Mucosa of descending colon (tissue), 3 donors: Measurements from ENCODE around the gene FBXW2. TPM values are rescaled to one million over a fixed set of nuclear protein-coding genes. Genes with fewer than 3 reads are reported as not detected.

Experiments used
- ATAC-seq: fragments of 200-7000 bp; cut with Tn5 transposase; one replicate; pipeline ENCODE4 v1.9.1; 2020; ENCODE audit warnings: mild to moderate bottlenecking, moderate library complexity
- DNase-seq, 3 donors: peaks; one replicate each; pipeline ENCODE4 v3.0.0-alpha.2; 2020
- H3K36me3 ChIP-seq: fragments of 200-600 bp; one replicate; pipeline ENCODE4 v1.8.0; 2021; ENCODE audit warnings: low read depth, mild to moderate bottlenecking
- H3K4me1 ChIP-seq: fragments of 200-600 bp; one replicate; pipeline ENCODE4 v1.8.0; 2021; ENCODE audit warnings: low read depth, mild to moderate bottlenecking
- H3K4me3 ChIP-seq: fragments of 200-600 bp; one replicate; pipeline ENCODE4 v1.8.0; 2021; ENCODE audit warnings: mild to moderate bottlenecking
- H3K9me3 ChIP-seq: fragments of 200-600 bp; one replicate; pipeline ENCODE4 v1.8.0; 2021; ENCODE audit warnings: mild to moderate bottlenecking
- CTCF ChIP-seq: fragments of 200-600 bp; IDR thresholded peaks from one replicate; pipeline ENCODE4 v1.8.0; 2022; ENCODE audit warnings: antibody characterized with exemption, mild to moderate bottlenecking
- intact Hi-C, 2 donors: fragments of 100-400 bp; cut with DNase I in 1 of 2; cut with micrococcal nuclease in 1 of 2; formaldehyde crosslinking; loops; one replicate each; pipeline versions ENCODE4 v1.11.0 to v1.11.1; 2022; cut with DNase I, micrococcal nuclease
- total RNA-seq, 3 donors: library from RNA; stranded (reverse); fragmentation: NEBNext Ultra II Directional in 2 of 3; extraction: Animal tissue kit (Norgen Biotek cat#: 25700) in 2 of 3; gene quantifications; one replicate each; pipeline versions ENCODE4 v1.2.1 to v1.2.4, GENCODE V29; 2021 to 2023
- donor health status: DM: no; HTN: no; CAD: no; lungs with moderate emphysema.
- donor health status: DM: no; HTN: no; CAD: no.
- donor health status: DM: no; HTN: yes; CAD: no.

FBXW2 gene
- total RNA-seq, 3 donors from 2014 or later, result 62.1 to 67.5 (median 65.0) TPM

DNA sequence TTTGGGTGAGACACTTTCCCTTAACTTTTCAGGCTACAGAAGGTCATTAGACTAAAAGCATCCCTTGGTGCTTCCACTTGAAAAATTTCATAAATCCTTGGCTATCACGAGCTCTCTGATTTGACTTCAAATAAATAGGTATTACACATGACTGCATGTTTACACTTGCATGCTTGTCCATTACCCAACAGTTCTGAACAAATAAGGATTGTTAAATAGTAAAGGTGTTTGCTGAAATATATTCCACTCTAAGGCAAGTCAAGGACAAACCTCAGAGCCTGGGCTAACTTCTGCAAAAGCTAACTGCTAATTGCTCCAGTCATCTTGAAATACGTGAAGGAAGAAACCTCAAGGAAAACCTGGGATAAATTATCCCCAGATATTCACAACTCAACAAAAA lies 14.5 kb downstream of the FBXW2 start:
- Histone ChIP-seq H3K9me3 (no peaks in the 10 kb centered on the region), H3K4me3 (no peak overlapping the region), H3K36me3 (no peaks in the 10 kb centered on the region), H3K4me1 (no peaks in the 10 kb centered on the region)
- DNase-seq (no peak), ATAC-seq (no peak)
- intact Hi-C loops, result no loop called here
- no peak for TF ChIP-seq CTCF

DNA sequence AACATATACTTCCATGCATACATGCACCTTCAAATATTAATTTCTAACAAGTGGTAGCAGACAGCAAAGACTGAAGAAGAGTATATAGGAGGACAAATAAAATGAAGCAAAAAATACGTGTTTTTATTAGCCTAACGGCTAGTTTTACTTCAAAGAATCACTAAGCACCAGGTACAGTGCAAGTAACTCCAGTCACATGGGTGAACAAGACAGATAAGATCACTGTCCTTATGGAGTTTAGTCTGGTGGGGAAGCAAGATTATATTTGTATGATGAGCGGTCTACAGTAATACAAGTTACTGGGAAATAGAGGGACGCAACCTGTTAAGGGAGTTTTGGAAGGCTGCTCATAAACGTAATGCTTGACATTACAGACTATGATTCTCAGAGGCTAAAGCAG lies 16.0 kb downstream of the FBXW2 start:
- H3K9me3 ChIP-seq, result no peaks in the 10 kb centered on the region
- intact Hi-C loops, result no loop called here
- no peak overlapping the region for H3K4me3 ChIP-seq
- ATAC-seq, result no peak
- DNase-seq, result no peak
- H3K36me3 ChIP-seq, result no peaks in the 10 kb centered on the region
- H3K4me1 ChIP-seq, result no peaks in the 10 kb centered on the region
- no peak for TF ChIP-seq CTCF

DNA sequence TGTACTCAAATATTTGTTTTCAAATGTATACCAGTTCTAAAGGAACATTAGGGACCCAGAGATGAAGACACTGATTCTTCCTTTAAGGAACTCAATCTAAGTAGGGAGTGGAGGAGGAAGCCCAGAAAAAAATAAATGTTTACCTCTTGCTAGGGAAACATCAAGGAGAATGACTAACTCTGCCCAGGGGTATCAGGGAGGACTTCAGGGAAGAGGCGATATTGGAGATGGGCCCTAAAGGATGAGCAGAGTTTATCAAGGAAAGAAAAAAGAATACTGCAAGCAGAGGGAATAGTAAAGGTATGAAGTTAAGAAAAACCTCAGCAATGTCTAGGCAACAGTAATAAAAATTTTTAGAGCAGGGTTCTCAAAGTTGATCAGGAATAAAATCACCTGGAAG lies 16.4 kb downstream of the FBXW2 start:
- DNase-seq (no peak), ATAC-seq (no peak)
- Histone ChIP-seq H3K36me3 (no peaks in the 10 kb centered on the region), H3K4me1 (no peaks in the 10 kb centered on the region), H3K9me3 (no peaks in the 10 kb centered on the region), H3K4me3 (no peak overlapping the region)
- intact Hi-C loops, result no loop called here
- no peak for TF ChIP-seq CTCF

DNA sequence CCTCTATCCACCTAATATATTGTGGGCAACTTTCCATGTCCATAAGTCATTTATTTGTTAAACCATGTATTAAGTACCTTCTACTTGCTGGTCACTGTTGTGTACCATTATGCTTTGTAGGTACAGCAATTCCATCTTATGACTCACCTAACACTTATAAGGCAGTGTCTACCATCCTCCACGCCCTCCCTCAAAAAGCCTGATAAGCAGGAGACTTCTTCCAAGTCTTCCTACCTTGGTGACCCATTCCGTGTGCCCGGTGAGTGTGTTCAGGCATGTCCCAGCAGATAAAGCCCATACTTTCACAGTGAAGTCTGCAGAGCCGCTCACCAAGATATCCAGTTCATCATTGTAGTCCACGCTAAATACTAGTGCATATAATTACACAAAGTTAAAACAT lies 17.4 kb downstream of the FBXW2 start:
- Histone ChIP-seq H3K4me1 (no peaks in the 10 kb centered on the region), H3K4me3 (no peak overlapping the region), H3K36me3 (no peaks in the 10 kb centered on the region), H3K9me3 (no peaks in the 10 kb centered on the region)
- ATAC-seq, result no peak
- DNase-seq, result no peak
- TF ChIP-seq CTCF, result no peak
- intact Hi-C loops, result no loop called here

DNA sequence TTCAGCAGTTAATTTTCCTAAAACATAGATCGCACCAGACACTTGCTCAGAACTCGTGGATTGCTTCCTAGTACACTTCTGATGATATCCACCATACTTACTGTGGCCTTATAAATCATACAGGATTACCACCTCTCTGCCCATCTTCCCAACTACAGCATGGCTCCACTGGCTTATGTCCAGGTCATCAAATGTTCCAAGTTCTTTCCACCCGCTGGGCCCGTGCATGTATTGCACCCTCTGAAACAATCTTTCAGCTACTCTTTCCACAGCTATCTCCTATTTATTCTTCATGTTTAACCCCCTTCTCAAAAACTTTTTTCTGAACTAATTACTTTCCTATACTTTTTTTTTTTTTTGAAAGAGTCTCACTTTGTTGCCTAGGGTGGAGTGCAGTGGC lies 18.5 kb downstream of the FBXW2 start:
- intact Hi-C loops, result no loop called here
- no peaks in the 10 kb centered on the region for H3K9me3 ChIP-seq

More for the DNA sequence above, 18.5 kb downstream of the FBXW2 start:
- no peaks in the 10 kb centered on the region for H3K4me1 ChIP-seq
- DNase-seq (no peak), ATAC-seq (no peak)
- no peaks in the 10 kb centered on the region for H3K36me3 ChIP-seq
- H3K4me3 ChIP-seq, result no peak overlapping the region
- no peak for TF ChIP-seq CTCF
